GM06990 (cell line): ENCODE measurements around the gene TBC1D20.

Experiments used
- DNase-seq: peaks from one replicate; pipeline ENCODE4 v3.0.0-alpha.2; 2011; ENCODE audit not compliant: insufficient read length; ENCODE audit errors: extremely low read depth
- H3K27me3 ChIP-seq: replicated peaks from 2 replicates; pipeline ENCODE4 v1.6.0; 2011; ENCODE audit warnings: low read length; ENCODE audit not compliant: control insufficient read depth, insufficient read depth
- H3K36me3 ChIP-seq: 2 replicates; pipeline ENCODE4 v1.5.1; 2011; ENCODE audit warnings: low read length; ENCODE audit not compliant: control insufficient read depth, insufficient read depth
- H3K4me3 ChIP-seq: replicated peaks from 2 replicates; pipeline ENCODE4 v1.5.1; 2011; ENCODE audit warnings: low read depth, mild to moderate bottlenecking, control low read depth, low read length
- CTCF ChIP-seq: IDR thresholded peaks from 2 replicates; pipeline ENCODE4 v1.5.1; 2011; ENCODE audit warnings: low read length, control low read depth, mild to moderate bottlenecking, inconsistent platforms; ENCODE audit not compliant: insufficient read depth, poor library complexity, severe bottlenecking

Gene TBC1D20

GRCh38 chr20:428658-429200 lies 33.6 kb downstream of the TBC1D20 start:
- no peak overlapping the region for H3K4me3 ChIP-seq
- TF ChIP-seq CTCF = no peak
- H3K36me3 ChIP-seq = peaks cover 39% of the 10 kb centered on the region
- no peaks in the 10 kb centered on the region for H3K27me3 ChIP-seq
- DNase-seq = no peak

GRCh38 chr20:427849-428657 lies 34.3 kb downstream of the TBC1D20 start:
- no peaks in the 10 kb centered on the region for H3K27me3 ChIP-seq
- H3K36me3 ChIP-seq = peaks cover 40% of the 10 kb centered on the region
- H3K4me3 ChIP-seq = no peak overlapping the region
- no peak for DNase-seq
- TF ChIP-seq CTCF = no peak

DNA sequence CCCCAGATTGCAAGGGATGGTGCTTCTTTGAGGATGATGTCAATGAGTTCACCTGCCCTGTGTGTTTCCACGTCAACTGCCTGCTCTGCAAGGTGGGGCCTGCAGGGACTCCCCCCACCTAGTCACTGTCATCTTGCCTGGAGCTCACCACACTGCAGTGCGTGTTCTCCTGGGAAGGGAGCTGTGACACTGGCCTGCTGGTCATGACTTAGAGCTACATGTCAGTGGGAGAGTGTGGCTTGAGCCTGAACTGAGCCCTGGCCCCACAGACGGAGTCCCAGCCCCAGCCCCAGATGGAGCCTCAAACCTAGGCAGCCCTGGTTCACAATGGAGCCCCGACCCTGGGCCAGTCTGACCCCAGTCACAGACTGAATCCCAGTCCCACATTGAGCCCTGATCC lies 34.9 kb downstream of the TBC1D20 start:
- Histone ChIP-seq H3K36me3 (peaks cover 37% of the 10 kb centered on the region), H3K27me3 (no peaks in the 10 kb centered on the region), H3K4me3 (no peak overlapping the region)
- no peak for TF ChIP-seq CTCF
- no peak for DNase-seq

DNA sequence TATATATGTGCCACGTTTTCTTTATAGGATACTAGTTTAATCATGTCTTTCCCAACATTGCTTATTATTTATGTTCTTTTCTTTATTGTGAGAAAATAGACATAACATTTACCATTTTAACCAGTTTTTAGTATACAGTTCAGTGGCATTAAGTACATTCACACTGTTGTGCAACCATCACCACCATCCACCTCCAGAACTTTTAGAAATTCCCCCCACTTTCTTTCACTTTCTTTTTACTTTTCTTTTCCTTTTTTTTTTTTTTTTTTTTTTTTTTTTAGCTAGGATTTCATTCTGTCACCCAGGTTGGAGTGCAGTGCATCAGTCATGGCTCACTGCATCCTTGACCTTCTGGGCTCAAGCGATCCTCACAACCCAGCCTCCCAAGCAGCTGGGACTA lies 35.8 kb downstream of the TBC1D20 start:
- TF ChIP-seq CTCF = no peak
- DNase-seq = no peak
- no peaks in the 10 kb centered on the region for H3K27me3 ChIP-seq
- no peak overlapping the region for H3K4me3 ChIP-seq
- H3K36me3 ChIP-seq = peaks cover 38% of the 10 kb centered on the region

DNA sequence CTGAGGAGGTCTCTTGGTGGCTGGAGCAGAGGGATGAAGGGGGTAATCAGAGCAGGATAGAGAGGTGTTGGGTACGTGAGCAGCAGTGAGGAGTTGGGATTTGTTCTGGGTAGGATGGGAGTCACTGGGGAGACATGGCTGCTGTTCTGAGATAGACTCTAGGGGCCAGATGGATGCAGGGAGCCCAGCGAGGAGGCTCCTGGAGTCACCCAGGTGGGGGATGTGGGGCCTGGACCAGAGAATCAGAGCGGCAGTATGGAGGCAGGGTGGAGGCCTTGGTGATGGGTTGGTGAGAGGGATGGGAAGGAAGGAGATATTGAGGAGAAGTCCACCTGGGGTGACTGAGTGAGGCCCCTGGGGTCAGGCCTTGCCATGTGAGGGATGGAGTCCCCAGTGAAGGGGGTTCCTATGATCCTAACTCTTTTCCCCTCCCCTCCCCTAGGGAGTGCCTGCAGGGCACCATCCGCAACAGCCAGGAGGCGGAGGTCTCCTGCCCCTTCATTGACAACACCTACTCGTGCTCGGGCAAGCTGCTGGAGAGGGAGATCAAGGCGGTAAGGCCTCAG lies 40.6 kb downstream of the TBC1D20 start:
- H3K36me3 ChIP-seq = peaks cover 29% of the 10 kb centered on the region
- no peak for DNase-seq

More for the DNA sequence above, 40.6 kb downstream of the TBC1D20 start:
- TF ChIP-seq CTCF = no peak
- Histone ChIP-seq H3K27me3 (no peaks in the 10 kb centered on the region), H3K4me3 (no peak overlapping the region)
